Left renal pelvis (tissue), 4 donors: ENCODE results near the gene WWC1. TPM values are rescaled to one million over a fixed set of nuclear protein-coding genes. Genes with fewer than 3 reads are reported as not detected.
"Not testable (repeated sequence)": the region's sequence is repeated elsewhere in the genome, so short reads cannot be mapped to it uniquely, and the experiment has no call there.

Experiments used
- DNase-seq, 4 donors: peaks; one replicate each; pipeline ENCODE4 v3.0.0-alpha.2; 2013; ENCODE audit warnings: low read depth in 4 of 4, low spot score in 3 of 4
- polyA plus RNA-seq, 4 donors: library from polyadenylated mRNA; unstranded; fragments of 120-200 nt; gene quantifications; one replicate each; pipeline ENCODE4 v1.2.1, GENCODE V29; 2013; ENCODE audit not compliant: insufficient read length in 4 of 4

The WWC1 gene
- polyA plus RNA-seq, 4 donors, result 7.6 to 97.0 (median 78.8) TPM

DNA sequence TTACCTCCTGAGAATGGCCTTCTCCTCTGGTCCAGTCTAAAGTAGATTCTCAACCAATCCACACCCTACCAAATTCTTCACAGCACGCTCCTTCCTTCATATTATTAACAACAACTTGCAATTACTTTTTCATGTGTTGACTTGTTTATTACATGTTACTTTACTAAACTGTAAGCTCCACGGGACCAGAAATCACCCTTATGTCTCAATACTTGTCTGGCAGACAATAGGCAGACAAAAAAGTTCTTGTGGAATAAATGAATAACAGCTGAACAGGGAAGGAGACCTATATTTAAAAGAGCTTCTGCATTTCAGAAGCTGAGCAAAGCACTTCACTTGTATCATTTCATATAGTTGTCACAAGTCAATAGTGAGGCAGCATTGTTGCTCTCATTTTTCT lies 5.7 kb upstream of the WWC1 start:
- no peak for DNase-seq

DNA sequence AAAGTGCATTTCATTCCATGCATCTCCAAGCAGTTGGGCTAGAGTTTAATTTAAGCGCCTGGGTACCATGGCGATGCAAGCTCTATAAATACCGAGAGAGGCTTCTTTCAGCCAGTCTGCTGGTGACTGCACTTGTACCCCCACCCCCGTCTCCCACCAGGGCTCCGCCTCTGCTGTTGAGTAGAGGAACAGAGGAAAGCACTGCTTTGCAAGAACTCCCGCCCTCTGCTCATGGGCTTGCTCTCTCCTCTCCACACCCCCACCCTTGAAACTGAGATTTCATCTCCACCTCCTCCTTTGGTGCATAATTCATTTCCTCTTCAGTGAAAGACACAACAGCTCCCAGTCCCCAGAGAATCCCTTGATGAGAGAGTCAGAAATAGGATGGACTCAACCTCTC lies 5.1 kb upstream of the WWC1 start:
- no peak for DNase-seq

DNA sequence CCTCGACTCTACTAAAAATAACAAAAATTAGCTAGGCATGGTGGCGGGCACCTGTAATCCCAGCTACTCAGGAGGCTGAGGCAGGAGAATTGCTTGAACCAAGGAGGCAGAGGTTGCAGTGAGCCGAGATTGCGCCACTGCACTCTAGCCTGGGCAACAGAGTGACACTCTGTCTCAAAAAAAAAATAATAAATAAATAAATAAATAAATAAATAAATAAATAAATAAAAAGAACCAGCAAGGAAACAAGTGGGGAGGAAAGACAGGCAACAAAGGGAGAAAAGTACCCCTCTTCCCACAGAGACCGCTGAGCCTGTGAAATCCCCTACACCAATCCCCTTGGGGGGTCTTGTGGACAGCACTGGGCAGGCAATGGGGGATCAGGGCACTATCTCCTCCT lies 4.6 kb upstream of the WWC1 start:
- not testable (repeated sequence) for DNase-seq

DNA sequence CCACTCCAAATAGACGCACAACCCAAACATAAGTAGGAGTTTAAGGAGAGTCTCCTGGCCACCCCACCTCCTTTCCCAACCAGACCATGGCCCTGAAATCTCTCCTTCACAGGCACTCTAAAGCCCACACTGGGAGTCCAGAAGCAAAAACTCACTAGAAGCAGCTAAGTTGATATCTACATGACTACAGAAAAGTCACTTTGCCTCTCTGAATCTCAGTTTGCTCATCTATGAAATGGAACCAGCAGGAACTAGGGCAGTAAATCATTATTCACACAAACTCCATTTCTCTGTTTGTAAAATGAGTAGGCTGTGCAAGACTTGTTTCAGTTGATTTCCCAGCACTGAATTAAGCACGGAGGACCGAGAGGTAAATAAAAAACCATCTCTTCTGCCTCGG lies 4.1 kb upstream of the WWC1 start:
- DNase-seq, result no peak

DNA sequence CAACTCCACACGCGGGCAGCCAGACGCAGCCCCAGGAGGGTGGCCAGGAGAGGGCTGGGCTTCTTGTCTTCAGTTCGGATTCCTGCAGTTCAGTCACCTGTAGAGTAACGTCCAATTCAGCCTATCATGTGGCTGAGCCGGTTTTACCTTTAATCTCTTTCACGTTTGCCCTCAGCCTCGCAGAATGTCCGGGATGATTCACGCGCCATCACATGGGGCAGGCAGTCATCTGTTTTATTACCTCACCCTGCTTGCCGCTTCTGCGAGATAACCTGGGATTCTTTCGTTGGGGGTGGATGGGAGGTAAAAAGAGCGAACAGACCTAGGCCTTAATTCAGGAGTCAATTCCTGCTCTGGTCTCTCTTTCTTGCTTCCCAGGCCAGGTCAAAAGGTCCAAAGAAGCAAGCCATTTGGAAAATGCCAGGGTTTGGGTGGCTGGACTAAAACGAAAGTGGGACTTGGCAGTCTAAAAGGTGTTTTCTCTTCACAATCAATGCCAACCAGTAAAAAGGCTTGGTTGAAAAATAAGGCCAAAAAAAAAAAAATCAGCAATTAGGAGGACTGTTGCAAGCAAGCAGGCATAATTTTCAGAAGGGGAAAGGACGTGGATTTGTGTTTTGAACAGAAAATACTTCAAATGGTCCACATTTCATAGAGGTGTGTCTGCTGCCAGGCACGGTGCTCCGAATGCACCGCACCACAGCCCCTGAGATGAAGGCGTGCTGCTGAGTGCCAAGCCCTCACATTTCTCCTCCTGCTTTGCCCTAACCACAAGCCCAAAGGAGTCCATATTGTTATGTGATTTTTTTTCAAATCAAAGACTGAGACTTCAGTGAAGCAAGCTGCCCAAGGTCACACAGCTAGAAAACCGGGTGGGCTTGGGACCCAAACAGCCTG lies 2.8 kb upstream of the WWC1 start:
- no peak for DNase-seq

DNA sequence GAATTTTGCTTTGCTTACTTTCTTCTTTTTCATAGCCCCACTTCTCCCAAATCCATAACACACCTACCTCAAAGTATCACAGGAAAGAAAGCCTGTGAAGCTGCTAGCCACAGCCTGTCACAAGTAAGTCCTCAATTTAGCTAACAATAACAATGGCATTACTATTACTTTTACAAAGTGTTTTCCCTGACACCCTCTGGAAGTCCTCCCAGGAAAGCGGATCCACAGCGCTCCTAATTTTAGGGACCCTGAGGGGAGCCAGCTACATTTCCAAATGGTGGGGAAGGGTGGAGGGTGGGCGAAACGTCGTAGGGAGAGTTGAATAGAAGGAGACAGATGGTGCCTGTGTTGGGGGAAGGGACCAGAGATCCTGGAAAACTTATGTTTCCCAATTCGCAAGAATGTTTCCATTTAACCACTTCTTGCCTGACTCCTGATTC lies 523 bp upstream of the WWC1 start:
- no peak for DNase-seq

DNA sequence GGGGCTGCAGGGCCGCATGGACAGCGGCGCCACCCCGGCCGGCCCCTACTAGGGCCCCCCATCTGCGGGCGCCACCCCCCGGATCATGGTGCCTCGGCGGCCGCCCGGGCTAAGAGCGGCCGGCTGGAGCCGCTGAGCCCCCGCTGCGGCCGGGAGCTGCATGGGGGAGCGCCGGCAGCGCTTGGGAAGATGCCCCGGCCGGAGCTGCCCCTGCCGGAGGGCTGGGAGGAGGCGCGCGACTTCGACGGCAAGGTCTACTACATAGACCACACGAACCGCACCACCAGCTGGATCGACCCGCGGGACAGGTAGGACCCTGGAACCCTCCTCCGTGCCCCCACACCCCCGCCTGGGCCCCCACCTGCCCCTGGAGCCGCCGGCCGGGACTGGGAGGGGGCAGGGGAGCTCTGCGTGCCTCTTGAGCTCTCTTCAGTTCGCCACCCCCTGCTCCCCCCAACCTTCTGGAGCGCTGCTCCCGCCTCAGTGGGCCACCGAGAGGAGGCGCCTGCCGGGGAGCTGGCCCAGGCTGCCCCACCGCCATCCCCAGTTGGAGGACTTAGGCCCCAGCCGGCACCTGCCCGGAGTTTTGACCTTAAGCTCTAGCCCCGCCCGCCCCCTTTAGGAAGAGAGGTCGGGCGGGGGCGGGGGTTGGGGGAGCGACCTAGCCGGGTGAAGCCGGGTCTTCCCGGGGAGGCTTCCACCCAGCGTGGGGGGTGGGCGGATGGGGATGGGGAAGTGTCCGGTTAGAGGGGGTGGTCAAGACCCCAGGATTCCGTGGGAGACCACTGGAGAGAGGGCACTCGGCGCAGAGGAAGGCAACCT lies 730 bp downstream of the WWC1 start:
- DNase-seq, result no peak

DNA sequence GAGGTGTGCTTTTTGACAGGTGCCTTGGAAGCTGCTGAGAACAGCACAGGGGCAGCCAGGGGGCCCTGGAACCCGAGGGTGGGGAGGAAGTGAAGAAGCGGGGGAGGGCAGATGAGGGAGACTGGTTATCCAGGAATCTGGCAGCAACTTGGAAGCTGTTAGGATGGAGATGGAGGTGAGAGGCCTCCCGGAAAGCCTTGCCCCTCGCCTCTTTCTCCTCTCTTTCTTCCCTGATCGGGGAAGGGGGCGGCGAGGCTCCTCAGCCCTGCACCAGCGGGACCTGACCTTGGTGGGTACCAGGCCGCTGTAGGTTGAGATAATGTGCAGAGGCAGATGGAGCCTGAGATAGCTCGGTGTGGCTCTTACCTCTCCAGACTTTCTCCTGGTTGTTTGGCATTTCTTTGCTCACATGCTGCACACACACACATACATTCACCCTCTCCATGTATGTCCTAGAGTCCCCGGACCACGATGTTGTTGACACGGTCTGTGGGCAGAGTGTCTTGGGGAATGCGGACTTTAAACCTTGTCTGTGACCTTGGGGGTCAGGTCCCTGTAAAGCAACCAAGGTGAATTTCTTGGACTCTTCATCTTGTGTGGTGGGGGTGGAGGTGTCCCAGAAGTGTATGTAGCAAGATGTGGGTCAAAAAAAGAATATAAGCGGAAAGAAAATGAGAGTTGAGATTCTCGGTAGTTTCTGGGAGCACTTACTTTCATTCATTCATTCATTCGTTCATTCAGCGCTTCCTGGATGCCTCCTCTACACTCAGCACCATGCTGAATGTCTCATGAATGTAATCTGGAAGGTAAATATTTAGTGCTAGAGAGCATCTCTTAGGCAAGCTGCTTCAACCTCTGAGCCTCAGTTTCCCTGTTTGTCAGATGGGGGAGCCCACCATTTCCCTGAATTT lies 1.6 kb downstream of the WWC1 start:
- no peak for DNase-seq

DNA sequence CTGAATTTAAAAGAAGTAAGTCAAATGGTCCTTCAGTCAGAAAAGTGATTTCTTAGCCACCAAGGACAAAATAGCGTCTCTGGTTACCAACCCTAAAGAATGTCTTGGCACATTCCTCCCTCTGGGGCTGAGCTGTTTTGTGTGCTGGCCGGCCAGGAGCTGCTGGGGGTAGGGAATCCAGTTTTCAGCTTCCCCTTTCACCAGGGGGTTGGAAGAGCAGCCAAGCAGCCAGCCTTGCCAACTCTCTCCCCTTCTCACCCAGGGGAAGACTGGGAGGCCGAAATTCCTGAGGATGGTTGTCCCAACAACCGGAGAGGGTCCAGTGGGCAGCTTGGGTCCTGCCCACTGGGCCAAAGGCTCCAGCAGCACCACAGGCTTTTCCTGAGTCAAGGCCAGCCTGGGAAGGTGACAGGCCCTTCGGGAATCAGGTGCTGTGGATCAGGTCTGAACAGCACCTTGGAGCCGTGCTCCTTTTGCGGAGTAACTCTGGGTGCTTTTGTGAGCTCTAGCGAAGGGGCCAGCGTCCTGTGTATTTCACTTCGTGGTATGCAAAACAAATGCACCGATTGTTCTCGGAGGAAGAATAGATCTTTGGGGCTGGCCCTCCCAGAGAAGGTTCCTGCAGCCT lies 4.2 kb downstream of the WWC1 start:
- no peak for DNase-seq

DNA sequence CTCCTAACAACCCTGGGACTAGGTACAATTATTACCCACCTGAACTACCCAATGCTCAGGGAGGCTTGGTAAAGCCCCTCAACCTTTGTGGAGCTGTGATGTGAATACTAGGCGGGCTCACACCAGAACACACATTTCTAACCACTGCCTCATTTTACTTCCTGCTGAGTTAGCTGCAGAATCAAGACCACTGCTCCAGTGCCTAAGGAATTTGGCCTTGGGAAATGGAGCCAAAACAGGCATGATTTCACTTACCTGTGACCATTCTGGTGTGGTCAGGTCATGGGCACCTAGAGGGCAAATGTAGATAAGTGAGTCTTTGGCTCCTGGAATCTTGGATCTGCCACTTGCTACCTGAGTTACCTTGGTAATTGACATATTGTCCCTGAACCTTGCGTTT lies 5.2 kb downstream of the WWC1 start:
- no peak for DNase-seq

DNA sequence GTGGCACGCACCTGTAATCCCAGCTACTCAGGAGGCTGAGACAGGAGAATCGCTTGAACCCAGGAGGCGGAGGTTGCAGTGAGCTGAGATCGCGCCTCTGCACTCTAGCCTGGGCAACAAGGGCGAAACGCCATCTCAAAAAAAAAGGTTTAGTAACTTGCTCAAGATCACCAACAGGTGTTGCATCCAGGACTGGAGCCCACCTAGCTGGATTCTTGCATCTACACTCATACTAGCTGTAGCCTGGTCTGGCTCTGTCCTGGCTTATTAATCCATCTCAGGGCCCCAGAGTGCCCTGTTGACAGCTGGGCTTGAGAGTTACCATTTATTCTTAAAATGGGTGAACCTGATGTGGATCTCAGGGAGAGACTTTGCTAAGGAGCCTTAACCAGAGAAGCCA lies 7.5 kb downstream of the WWC1 start:
- no peak for DNase-seq

DNA sequence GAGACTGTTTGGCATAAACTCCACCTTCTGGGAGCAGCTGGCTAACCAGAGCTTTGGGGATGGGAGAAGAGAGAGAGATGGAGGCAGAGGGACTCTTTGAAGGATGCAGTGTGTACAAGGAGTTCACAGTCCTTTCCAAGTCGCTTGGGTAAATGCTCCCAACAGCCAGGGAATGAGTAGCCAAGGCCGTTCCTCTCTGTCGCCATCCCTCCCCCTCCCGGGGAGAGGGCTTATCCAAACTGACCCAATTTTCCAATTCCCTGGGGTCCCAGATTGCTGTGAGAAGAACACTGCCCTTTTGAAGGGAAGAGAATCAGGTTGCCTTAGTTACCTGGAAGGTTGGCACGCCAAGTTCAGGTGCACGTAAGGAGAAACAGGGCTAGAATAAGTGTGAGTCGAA lies 7.9 kb downstream of the WWC1 start:
- DNase-seq, result no peak

DNA sequence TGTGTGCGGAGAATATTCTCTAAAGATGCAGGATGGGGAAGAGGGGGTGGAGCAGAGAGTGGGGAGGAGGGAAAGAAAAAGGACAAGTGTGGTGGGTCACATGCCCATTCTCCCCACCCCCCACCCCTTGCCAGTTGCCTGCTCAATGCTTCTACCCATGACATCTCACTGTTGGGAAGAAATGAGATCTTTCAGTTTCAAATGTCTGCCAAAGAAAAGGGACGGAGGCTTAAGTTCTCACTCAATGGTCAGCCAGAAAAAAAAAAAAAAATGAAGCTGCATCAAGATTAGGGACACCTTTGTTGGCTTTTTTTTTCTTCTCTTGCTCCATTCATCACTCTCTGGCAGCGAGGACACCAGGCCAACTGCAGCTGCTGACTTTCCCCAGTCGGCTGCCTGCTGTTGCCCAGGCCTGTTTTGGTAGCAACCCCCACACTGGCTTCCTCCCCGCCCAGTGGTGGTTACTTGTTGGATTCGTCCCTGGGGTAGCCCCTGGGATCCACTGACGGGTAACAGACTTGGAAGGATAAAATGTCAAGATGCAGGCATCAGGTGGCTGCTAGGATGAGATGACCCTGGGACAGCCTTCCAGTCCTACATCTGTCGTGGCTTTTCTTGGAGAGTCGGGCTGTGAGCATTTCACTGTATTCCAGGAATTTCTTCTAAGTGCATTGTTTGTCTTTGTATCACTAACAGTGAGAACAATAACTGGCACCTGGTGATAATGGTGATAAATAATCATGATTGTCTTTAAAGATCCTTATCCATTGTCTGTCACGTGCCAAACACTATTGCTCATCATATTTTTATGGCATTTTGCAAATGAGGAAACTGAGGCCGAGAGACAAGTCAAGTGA lies 9.1 kb downstream of the WWC1 start:
- no peak for DNase-seq

DNA sequence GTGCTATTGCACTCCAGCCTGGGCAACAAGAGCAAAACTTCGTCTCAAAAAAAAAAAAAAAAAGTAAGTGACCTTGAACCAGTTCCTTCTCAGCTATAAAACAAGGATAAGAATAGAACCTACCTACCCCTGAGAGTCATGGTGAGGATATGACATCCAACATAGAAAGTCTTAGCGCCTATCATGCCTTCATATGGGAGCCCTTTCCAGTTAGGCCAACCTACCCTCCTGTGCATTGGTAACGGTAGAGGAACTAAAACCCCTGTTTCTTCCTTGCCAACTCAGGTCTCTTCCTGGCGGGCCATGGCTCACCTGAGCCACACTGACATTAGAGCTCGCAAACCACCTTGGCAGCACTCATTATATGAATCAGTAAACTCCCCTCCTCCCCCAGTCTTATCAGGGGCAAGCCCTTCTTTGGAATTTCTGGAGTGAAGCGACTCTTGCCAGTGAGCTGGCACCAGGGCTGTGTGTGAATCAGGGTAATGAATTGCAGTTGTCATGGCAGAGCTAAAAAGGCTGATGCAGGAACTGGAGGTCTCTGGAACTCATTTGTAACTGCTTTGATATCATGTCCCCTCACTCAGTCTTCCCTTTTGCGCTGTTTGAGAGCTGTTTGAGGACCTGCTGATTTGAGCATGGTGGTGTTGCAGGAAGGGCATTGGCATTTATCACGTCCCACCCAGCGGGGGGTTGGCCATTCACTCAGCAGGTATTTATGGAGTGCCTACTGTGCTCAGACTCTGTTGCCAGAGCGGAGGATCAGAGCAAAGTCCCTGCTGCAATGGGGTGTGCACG lies 10.3 kb downstream of the WWC1 start:
- no peak for DNase-seq

DNA sequence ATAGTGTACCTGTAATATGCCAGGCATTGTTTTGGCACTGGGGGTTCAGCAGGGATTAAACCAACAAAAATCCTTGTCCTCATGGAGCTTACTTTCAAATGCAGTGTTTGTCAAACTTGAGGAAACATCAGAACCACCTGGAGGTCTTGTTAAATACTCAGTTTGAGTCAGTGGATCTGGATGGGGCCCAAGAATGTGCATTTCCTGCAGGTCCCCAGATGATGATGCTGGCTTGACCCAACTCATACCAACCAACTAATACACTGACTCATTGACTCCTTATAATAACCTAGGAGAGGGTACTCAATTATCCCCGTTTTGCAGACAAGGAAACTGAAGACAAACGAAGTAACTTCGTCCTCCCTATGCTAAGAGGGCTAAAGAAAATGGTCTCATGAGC lies 11.3 kb downstream of the WWC1 start:
- DNase-seq, result no peak

DNA sequence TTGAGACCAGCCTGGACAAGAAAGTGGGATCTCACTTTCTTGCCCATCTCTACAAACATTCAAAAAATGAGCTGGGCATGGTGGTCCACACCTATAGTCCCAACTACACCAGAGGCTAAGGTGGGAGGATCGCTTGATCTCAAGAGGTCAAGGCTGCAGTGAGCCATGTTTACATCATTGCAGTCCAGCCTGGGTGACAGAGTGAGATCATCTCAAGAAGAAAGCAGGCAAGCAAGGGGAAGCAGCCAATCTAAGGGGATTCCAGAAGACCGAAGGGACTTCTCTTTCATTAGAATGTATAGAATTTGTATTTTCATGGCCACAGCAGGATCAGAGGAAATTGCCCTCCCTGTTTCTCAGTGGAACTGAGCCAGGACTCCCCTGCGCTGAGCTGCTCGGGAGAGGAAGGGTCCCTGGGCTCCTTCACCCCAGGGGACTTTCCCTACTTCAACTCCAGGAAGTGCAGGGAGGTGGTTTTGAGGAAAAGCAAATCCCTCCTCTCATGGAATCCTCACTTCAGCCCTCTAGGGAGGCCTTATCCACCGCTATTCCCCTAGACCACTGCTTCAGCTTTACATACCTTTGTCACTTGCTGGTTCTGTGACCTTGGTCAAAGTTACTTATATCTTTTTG lies 12.1 kb downstream of the WWC1 start:
- no peak for DNase-seq

DNA sequence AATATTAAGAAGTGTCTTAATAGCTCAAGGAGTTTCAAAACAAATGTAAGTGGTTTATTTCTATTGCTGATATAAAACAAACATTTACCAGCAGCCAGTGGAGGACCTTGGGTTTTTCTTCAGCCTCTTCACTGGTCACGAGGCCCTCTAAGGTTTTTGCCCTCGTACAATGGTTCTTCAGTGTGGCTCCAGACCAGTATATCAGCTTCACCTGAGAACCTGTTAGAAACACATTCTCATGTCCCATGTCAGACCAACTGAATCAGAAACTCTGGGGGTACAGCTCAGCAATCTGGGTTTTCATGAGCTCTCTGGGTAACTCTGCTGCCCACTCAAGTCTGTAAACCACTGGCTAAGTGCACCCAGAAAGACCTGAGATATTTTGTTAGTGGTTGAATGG lies 12.9 kb downstream of the WWC1 start:
- DNase-seq, result no peak

DNA sequence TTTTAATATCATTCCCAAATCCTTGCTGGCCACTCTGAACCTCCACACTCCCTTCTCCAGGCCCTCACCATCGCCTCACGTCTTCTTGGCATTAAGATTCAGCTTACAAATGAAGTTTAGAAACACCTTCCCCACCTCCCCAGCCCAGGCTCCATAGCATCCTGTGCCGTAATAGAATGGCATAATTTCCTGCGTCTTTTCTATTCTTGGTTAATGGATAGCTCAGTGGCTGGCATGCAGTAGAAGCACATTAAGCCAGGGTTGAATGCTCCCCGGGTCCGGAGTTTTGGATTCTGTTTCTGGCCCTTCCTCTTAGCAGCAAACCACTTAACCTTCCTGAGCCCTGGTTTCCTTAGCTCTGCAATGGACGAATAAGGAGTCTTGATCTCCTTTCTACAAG lies 13.8 kb downstream of the WWC1 start:
- DNase-seq, result no peak
